HL-60/S4 (cell line): ENCODE data around the gene CSRP3.
"Not testable (repeated sequence)": the region's sequence is repeated elsewhere in the genome, so short reads cannot be mapped to it uniquely, and the experiment has no call there.

Experiments used
- in situ Hi-C: fragments of 300-500 bp; cut with MboI; formaldehyde crosslinking; loops from 2 replicates; pipeline ENCODE4 v1.14.3; 2022; ENCODE audit warnings: low sequenced_read_pairs

Gene CSRP3

DNA sequence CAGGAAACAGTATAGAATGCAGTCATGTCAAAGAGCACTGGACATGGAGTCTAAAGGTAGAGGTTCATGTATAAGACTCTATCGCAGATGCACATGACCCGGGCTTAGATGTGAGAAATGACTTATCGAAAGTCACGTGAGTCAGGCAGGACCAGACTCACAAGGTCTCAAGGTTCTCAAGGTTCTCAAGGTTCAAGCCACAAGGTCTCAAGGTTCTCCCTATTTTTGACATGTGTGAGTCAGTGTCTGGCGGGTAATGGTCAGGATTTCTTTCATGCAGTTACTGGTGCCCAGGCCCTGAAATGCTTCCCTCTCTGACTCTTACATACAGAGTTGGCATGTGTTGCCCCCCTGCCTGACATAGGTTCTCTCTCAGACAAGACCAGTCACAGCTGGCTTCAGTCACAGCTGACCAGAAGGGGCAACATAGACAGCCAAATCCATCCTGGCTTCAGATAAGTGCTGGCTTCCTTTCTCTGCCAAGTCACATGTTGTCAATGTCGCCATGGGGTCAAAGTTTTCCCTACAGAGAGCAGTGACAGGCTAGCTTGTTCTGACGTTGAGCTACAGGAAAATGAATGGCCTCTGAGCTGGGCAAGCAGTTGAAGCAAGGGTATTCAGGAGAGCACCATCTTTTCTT lies 10.1 kb downstream of the CSRP3 start:
- in situ Hi-C loops, result no loop called here

DNA sequence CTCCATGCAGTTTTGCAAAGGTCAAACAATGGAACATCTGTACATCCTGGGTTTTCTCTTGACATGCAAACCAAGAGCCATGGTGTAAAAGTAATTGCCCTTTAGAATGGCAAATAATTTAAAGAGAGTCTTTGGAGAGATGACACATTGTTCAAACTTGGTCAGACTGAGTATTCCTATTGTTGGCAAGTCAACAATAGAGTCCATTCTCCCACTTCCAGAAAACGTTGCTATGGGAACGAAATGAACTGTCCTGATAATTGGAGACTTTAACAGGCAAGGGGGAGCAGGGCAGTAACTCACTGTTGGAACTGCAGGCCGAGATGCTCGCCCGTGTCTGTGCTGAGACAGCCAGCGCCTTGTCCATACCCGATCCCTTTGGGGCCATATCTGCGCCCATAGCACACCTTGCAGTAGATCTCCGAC lies 13.9 kb downstream of the CSRP3 start:
- in situ Hi-C loops, result no loop called here

DNA sequence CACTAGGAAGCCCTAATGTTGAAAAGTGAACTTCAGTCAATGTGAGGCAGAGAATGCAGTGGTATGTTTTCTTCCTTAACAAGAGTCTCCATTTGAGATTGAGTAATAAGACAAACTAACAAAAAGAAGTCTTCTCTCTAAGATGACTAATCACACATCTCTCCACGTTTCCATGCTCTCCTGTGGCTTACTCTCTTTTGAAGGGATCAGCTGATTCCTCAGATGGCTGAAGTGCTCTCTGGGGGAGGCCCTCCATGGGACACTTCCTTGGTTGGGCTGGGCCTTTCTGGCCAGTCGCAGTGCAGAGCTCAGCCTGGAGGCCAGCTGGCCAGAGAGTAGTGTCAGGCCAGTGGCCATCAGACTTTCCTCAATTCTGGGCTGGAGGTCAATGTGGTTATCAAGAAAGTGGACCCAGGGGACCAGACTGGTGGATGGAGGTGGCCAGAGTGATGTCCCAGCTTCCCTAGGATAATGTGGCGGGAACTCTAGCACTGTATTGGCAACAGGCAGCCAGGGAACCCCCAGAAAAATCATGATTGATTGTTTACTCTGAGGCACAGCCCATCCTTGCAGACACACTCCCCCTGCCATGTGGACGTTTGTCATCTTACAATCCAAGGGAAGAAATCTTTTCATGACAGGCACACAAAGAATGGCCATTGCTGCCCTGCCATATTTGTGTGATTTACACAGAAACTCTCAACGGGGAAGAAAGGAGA lies 14.5 kb downstream of the CSRP3 start:
- in situ Hi-C loops, result no loop called here

DNA sequence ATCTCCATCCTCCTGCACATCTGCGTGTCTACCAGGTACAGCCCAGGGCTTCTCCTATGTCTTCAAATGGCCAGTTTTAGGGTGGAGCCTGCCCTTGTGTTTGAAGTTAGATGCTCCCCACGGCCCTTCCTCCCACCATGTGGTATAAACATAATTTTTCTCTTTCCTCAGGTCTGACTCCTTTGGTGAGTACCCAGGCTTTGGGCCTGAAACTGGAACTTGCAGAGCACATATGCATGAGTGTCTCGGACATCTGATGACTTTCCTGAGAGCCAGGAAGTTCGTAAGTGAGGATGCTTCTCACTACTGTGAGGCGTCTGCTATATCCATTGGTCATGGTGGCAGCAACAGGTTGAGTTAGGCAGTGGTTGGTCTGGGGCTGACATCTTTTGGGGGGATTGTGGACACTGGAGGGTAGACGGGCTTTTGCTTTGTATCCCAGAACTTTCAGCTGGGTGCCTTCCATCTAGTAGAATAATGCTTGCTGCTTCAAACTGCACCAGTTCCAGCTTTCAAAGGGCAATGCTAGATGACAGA lies 16.2 kb downstream of the CSRP3 start:
- in situ Hi-C loops, result no loop called here

DNA sequence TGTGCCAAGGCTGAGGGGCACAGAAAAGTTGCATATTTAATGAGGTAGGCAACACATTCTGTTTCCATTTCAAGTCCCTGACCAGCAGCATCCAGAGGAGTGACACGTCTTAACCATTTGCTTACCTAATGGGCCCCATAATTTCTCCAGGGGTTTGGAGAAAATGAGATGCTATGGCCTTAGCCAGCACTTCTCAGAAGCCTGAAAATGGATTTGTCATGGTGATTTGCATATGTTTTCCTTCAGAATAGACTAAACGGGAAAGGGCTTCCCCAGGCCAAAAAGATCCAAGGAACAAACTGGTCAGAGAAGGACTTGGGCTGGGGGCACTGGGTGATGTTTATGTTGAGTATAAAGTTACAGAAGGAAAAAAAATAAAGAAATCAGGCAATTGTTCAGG lies 16.7 kb downstream of the CSRP3 start:
- in situ Hi-C loops, result no loop called here

DNA sequence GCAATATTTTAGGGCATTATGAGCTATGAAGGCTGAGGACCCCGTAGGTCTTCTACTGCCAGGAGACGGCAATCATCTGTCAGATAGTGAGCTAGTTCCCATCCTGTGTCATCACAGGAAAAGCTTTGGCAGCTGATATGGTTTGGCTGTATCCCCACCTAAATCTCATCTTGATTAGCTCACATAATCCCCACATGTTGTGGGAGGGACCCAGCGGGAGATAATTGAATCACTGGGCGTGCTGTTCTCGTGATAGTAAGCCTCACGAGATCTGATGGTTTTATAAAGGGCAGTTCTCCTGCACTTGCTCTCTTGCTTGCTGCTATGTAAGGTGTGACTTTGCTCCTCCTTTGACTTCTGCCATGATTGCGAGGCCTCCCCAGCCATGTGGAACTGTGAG lies 18.1 kb downstream of the CSRP3 start:
- in situ Hi-C loops, result no loop called here

DNA sequence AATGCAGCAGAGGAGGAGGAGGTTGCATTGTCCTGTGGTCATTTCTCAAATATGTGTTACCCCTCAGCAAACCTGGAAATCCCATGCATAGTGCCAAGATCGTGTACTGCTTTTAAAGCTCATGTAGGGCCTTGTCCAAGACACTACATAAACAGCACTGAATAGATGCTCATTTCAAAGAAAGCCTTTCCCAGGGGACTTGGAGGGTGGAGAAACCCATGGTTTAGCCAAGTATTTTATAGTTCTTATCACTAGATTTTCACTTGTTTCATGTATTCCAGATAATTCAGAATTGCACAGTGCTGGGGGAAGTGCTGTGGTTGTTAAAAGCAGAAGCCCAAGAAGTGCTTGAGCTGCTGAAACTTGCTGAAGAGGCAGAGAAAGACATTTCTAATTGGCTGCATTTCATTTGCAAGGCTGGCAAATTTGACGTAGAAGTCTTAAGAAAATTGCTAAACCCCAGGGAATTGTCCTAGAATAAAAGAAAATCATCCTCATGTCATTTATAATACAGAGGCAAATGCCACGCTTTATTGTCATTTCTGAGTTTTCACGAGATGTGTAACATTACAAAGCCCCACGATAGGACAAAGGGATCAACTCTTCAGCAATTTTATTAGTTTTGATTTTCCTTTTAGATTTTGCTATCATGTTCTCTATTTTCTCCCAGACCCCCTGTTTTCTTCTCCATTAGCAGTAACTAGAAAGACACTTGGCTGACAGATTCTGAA lies 20.1 kb downstream of the CSRP3 start:
- in situ Hi-C loops, result no loop called here

DNA sequence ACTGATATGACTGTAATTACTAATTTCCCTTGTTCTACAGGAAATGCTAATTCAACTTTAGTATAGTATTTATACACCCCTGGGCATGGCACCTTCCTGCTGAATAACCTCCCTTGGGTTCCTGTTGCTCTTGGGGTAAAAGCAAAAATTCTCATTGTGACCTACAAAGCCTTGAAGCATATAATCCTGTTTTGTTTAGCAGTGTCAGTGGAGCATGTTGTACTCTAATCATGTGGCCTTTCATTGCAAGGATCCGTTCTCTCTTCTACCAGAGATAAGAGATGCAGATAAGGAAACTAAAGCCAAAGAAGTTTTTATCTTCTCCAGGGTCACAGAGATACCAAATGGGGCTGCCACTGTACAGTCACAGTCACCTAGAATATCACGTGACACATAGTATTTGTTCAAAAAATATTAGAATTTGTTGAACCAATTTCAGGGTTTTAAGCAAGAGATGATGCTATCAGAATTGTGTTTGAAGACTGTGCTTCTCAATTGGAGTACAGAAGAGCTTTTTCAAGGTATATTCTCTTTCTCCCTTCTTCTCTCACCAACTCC lies 25.1 kb downstream of the CSRP3 start:
- in situ Hi-C loops, result no loop called here

DNA sequence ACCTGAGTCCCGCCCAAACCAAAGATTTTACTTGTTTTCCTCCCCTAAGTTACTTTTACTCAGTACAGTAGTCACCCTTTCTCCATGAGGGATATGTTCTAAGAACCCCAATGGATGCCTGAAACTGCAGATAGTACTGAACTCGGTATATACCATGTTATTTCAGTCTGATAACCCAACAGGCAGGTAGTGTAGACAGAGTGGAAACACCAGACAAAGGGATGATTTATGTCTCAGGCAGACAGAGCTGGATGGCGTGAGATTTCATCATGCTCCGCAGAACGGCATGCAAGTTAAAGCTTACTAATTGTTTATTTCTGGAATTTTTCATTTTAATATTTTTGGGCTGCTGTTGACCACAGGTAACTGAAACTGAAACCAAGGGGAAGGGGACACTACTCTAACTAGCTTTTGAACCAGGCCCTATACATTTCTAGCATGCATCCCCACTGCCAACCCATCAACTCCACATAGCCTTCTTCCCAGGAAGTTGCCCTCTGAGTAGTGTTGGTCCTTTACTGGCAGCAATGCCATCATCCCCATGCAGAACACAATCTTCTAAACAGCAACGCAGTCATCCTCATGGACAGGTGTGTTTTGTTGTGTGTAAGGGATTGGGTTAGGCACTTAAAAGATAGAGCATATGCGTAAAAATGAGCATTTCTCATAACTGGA lies 27.7 kb downstream of the CSRP3 start:
- in situ Hi-C loops, result no loop called here

DNA sequence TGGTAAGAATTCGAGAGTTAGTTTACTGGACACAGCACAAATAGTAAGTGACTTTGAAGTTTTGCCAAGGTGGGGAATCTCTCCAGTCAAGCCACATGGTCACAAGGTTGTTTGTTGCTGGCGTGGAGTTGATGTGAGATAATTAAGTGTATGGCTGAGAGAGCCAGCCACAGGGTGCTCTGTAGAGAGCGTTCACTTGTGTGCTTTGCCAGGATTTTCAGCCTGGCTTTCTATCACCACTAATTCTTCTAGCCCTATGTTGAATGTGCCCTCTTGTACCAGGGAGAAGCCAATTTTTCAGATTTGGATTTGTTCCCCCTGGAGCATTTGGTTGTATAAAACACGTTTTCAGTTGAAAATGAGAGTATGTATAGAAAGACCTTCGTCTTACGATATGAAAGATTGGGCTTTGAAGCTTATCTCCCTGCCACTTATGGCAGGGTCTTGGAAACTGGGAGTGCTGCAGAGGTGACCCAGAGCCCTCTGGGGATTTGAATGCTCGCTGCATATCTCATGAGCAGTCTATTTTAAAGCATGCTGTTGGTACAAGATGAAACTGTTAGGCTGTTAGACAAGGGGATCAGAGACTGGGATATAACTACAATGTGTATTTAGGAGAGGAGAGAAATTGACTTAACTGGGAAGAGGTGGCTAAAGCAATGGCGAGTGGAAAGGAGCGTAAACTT lies 28.6 kb downstream of the CSRP3 start:
- in situ Hi-C loops, result no loop called here

DNA sequence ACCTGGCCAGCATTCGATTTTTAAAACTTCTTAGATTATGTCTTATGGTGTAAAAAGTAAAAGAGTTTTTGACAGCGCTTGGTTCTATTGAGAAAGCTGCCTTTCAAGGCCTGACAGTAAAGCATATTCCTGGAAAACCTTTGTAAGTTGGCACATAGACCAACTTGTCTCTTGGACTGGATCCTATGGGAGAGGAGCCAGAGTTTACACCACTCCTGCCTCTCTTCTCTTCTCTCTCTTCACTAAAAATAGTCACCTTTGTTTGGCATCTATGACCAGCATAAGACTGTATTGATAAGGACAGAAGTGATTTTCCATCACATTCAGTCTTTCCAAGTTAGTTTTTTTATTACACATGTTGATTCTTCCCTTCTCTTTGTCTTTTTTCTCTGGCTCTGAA lies 33.7 kb downstream of the CSRP3 start:
- in situ Hi-C loops, result no loop called here

DNA sequence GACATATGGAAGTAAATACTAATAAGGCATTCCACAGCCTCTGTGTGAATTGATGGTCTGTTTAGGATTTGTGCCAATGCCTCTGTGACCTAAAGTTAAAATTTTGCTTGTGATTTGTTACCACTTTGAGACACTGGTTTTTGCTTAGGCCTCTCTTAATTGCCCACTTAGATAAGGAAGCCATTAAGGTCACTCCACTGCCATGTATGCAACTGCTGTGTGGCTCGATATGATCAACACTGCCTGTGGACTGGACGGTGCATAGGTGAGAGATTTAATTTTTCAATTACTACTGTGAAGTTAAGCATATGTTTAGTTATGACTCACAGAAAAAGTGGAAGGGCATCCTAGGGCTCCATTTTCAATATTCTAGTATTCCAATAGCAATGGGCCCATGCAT lies 36.9 kb downstream of the CSRP3 start:
- in situ Hi-C loops, result no loop called here

DNA sequence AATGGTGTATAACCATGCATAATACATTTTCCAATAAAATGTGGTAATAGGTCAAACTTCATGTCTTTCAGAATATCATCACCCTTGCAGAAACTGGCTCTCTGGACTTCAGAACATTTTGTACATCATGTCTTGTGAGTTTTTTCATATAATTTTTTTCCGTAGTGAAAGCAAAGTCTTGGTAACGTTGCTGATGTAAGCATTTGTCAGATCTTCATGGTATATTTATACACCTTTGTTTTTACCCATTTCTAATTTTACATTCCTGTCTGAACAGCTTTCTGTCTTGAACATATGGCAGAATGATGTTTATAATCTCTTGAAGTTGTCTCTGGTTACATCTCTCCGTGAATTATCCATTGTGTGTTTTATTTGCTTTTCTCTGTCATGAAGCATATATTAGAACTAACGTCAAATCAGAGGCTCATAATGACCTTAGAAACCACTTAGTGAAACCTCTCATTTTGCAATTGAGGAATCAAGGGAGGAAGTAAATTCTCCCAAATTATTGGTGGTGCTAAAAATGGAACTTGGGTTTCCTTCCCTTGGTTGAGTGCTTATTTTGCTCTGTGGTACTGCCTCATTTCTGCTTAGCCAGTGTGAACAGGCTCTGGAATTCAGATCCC lies 37.4 kb downstream of the CSRP3 start:
- in situ Hi-C loops, result no loop called here

DNA sequence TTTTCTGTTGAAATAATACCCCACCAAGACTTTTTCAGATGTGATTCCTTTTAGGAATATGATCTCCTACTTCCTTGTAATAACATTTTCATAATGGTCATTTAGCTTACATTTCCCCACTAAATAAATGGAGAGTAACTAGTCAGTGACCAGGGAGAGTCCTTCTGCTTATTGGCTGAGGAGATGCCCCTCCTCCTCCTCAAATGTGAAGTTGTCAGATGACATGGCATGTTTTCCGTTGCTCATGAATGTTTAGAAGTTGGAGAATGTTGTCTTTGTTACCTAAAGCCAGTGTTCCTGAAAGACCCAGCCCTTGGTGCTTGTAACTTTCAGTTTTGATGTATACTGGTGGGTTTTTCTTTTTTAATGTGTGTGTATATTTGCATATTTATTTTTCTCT lies 38.2 kb downstream of the CSRP3 start:
- in situ Hi-C loops, result no loop called here

DNA sequence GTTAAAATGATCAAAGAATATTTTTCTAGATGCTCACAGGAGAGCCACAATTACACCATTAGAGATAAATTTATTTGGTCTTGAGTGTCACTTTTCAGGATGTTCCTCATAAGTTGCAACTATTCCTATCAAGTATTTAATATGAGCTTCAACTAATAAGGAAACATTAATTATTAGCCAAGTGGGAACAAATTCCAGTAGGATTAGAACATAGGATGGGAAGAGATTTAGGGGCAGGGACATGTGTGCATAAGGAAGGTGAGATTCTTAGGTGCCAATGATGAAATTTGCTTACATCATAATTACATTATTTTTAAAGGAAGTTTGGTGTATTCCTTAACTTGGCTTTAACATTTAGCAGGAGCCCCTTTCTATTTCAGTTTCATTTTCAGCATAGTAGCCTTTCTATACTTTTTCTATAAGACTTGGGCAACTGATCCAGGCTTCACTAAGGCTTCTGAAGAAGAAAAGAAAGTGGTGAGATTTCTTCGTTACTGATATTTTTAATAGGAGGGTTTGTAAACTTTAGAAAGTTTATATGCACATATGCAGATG lies 38.8 kb downstream of the CSRP3 start:
- in situ Hi-C loops, result no loop called here

DNA sequence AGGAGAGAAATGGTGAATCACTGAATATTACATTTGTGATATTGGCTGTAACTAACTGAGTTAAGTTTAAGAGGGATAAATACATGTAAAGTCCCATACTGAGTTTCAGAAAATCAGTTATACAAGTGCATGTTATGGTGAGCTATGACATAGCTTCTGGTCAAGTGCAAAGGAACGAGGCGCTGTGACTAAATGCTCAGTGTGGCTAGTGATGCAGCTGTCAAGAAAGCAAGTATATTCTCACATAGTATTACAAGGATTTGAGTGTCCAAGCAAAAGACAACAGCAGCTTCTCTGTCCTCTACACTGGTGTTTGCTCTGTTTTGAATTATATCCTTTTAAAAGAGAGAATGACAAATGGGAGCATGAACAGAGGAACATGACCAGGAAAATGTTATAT lies 40.1 kb downstream of the CSRP3 start:
- in situ Hi-C loops, result no loop called here

DNA sequence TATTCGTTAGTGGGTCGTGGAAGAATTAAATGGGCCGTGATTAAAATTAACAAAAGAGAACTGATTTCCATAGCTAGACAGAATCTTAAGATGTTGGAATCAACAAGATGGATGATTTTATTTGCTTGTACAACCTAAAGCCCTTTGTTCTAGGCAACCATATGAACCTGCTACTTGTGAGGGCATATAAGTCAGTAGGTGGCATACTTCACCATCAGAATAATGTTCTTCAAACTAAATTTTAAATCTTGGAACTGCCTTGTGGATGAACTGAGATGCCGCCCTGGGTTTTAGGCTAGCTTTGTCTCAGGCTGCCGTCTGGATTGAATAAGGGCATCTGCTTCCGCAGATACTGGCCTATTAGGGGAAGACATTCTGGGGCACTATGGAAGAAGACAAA lies 40.9 kb downstream of the CSRP3 start:
- in situ Hi-C loops, result no loop called here

DNA sequence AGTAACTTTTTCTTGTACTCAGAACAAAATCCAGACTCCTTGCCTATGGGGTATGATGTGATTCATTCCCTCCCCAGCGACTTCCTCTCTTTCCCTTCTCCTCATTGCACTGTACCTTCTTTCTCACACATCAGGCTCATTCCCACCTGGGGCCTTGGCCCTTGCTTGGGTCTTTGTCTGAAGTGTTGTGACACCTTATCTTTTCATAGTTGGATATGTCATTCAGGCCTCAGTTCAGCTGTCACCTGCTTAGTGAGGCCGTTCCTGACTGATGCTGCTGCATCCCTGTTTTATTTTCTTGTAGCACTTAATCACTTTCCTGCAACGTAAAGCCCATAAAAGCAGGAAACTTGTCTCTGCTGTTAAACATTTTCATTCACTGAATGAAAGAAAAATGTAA lies 44.9 kb downstream of the CSRP3 start:
- in situ Hi-C loops, result no loop called here

DNA sequence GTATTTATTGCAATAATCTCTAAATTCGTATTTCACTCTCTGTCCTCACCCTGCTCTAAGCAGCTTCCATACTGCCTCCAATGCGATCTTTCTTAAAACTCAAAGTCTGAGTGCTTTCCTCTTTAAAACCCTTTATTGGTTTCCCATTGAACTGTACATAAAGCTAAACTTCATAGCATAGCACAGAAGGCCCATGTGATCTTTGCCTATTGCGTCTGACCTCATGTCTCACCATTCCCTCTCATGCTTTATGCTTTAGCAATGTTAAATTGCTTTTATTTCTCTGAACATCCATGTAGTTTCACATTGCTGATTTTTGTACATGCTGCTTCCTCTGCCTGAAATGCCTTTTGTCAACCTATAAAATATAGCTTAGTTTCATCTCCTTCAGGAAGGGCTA lies 56.5 kb downstream of the CSRP3 start:
- in situ Hi-C loops, result no loop called here

DNA sequence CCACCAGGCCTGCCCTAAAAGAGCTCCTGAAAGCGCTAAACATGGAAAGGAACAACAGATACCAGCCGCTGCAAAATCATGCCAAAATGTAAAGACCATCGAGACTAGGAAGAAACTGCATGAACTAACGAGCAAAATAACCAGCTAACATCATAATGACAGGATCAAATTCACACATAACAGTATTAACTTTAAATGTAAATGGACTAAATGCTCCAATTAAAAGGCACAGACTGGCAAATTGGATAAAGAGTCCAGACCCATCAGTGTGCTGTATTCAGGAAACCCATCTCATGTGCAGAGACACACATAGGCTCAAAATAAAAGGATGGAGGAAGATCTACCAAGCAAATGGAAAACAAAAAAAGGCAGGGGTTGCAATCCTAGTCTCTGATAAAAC lies 64.9 kb downstream of the CSRP3 start:
- in situ Hi-C loops, result not testable (repeated sequence)
